Measurements from ENCODE around the gene KRTAP17-1. TPM values are rescaled to one million over a fixed set of nuclear protein-coding genes. Genes with fewer than 3 reads are reported as not detected.
A peak's percentile ranks its signal among the peaks of the same experiment; 100 is the strongest.

KRTAP17-1 gene
- total and polyA plus RNA-seq, 2 of the 4 experiments (the other 2 are of a cell fraction), result not detected

DNA sequence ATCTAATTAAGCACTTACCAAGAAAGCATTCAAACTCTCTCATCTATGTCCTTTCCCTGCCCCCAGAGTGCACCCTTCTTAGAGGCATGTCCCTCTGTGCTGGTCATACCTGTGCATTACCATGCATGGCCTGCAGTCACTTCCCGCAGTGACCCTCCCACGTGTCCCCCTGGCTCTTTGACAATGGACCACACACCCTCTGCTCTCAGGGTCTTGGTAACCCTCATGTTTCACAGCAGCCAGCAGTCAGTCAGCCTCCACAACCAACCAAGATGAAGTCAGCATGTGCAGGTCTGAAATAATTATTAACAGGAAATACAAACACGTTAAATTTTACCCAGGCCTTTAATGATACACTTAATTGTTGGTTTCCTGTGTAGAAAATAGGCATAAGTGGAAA, 25.0 kb upstream of the KRTAP17-1 start (continued):
- TF ChIP-seq BHLHE40 (IDR thresholded peaks at IDR 0.05; ENCODE audit: low read depth, low read length) (no peak), MXI1 (IDR thresholded peaks at IDR 0.05; ENCODE audit: borderline replicate concordance, low read depth, low read length) (no peak)

DNA sequence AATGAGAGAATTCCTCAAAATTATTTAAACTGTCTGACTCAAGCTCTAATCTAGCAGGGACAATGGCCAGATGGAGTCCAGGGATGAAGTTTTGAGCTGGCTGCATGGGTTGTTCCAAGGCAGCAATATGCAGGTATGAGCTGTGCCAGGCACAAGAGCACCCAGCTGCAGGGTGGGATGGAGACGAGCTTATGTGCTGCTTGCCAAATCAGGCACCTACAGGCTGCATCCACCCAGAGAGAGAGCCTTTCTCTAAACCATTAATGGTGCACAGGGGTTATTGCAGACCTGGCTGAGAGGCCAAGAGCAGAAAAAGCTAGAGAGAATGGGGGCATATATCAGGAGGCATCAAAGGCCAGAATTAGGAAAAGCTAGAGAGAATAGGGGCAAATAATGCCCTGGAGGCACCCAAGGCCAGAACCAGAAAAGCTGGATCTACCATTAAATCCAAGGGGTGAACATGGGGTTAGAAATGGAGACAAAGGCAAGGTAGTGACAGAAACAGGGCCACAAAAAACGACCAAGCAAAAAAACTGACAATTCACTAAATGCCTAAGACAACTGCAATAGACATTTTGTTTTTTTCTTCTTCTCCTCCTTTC, 24.2 kb upstream of the KRTAP17-1 start:
- no peak; the same call in 1 of the 2 replicates for ATAC-seq (ENCODE audit: low read depth)

More for the DNA sequence above, 24.2 kb upstream of the KRTAP17-1 start:
- peak overlapping the region; percentile 54 for H4K5ac ChIP-seq (ENCODE audit: low read depth, low read length)
- in situ Hi-C loops (cut with MboI; ENCODE audit: low sequenced_read_pairs), result no loop called here
- BruUV-seq (replicated peaks), result no TSS peak
- peak overlapping the region; percentile 28; the same call in 1 of the 2 replicates for H3K14ac ChIP-seq (replicated peaks; ENCODE audit: low read depth, low read length)
- ChIA-PET CTCF (interaction anchor here (1.2 kb wide), 1 partner anchor 10 kb away, joined by 5 read pairs; no protein-coding TSS in a partner anchor), POLR2A (ENCODE audit: unreplicated experiment) (no interaction called here)
- H2AK9ac ChIP-seq (replicated peaks; ENCODE audit: low read depth, low read length, poor library complexity), result no peak overlapping the region
- H3K9ac ChIP-seq (ENCODE audit: low read depth, low read length), result no peak overlapping the region
- no peak overlapping the region for H3K4ac ChIP-seq (ENCODE audit: low read depth, low read length)
- peaks cover 6% of the 10 kb centered on the region for H3K4me1 ChIP-seq (ENCODE audit: control insufficient read depth, insufficient read depth, low read length)
- no peak for DNase-seq
- H3K23ac ChIP-seq (ENCODE audit: low read depth, low read length), result no peak overlapping the region
- dilution Hi-C loops (cut with HindIII; ENCODE audit: low sequenced_read_pairs, unreplicated experiment), result no loop called here
- H2BK15ac ChIP-seq (ENCODE audit: low read depth, low read length), result no peak overlapping the region
- no peak overlapping the region for H2AK5ac ChIP-seq (ENCODE audit: low read depth, low read length)
- H2AFZ ChIP-seq (replicated peaks; ENCODE audit: low read length, poor library complexity), result no peak overlapping the region
- 0 out of 4 replicates have a peak overlapping the region, but pooled peaks of 1 of the 2 experiments have one; percentile 6 for H4K8ac ChIP-seq (ENCODE audit: low read depth in 2 of 2, low read length in 2 of 2)
- no peaks in the 10 kb centered on the region for H4K20me1 ChIP-seq (ENCODE audit: insufficient read depth, low read length)
- H3K27me3 ChIP-seq (ENCODE audit: control insufficient read depth, insufficient read depth, low read length), result peaks cover 3% of the 10 kb centered on the region
- no peak overlapping the region for H2BK120ac ChIP-seq (ENCODE audit: low read depth, low read length)
- no peak overlapping the region for H3K27ac ChIP-seq (ENCODE audit: insufficient read depth, low read length)
- H3K56ac ChIP-seq (ENCODE audit: extremely low read depth, insufficient read depth, low read length), result no peak overlapping the region
- no peak overlapping the region for H2BK5ac ChIP-seq (ENCODE audit: low read depth, low read length, poor library complexity, severe bottlenecking)
- H3K9me1 ChIP-seq (ENCODE audit: insufficient read depth, low read length), result no peaks in the 10 kb centered on the region
- peak overlapping the region; percentile 40; the same call in 1 of the 2 replicates for H4K91ac ChIP-seq (ENCODE audit: insufficient read depth, low read depth, low read length)
- no peak overlapping the region for H3K4me2 ChIP-seq (ENCODE audit: low read depth, low read length)
- peak overlapping the region; percentile 63; the same call in 1 of the 2 replicates for H3K18ac ChIP-seq (ENCODE audit: low read depth, low read length)
- no peaks in the 10 kb centered on the region for H3K36me3 ChIP-seq (ENCODE audit: control insufficient read depth, insufficient read depth, low read length)
- H3K9me3 ChIP-seq (ENCODE audit: control insufficient read depth, insufficient read depth, low read length), result peaks cover 7% of the 10 kb centered on the region
- intact Hi-C loops (cut with micrococcal nuclease), result no loop called here
- TF ChIP-seq POLR2A (IDR thresholded peaks at IDR 0.05; ENCODE audit: low read depth, low read length), result no peak
- TF ChIP-seq, protein P1, sequence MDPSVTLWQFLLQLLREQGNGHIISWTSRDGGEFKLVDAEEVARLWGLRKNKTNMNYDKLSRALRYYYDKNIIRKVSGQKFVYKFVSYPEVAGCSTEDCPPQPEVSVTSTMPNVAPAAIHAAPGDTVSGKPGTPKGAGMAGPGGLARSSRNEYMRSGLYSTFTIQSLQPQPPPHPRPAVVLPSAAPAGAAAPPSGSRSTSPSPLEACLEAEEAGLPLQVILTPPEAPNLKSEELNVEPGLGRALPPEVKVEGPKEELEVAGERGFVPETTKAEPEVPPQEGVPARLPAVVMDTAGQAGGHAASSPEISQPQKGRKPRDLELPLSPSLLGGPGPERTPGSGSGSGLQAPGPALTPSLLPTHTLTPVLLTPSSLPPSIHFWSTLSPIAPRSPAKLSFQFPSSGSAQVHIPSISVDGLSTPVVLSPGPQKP (IDR thresholded peaks at IDR 0.05; ENCODE audit: borderline replicate concordance, low read depth, low read length), result no peak
- TF ChIP-seq NFE2L2 (IDR thresholded peaks at IDR 0.05; ENCODE audit: low read depth, low read length), result no peak
- TF ChIP-seq RAD21 (IDR thresholded peaks at IDR 0.05; ENCODE audit: low read length), result no peak
- no peak for TF ChIP-seq MXI1 (IDR thresholded peaks at IDR 0.05; ENCODE audit: borderline replicate concordance, low read depth, low read length)
- TF ChIP-seq MAZ (IDR thresholded peaks at IDR 0.05; ENCODE audit: borderline replicate concordance, low read depth, low read length), result no peak
- TF ChIP-seq CHD1 (IDR thresholded peaks at IDR 0.05; ENCODE audit: low read depth, low read length), result no peak
- no peak for TF ChIP-seq BHLHE40 (IDR thresholded peaks at IDR 0.05; ENCODE audit: low read depth, low read length)
- TF ChIP-seq RCOR1 (IDR thresholded peaks at IDR 0.05; ENCODE audit: insufficient replicate concordance, low read length), result no peak
- TF ChIP-seq, protein P2, sequence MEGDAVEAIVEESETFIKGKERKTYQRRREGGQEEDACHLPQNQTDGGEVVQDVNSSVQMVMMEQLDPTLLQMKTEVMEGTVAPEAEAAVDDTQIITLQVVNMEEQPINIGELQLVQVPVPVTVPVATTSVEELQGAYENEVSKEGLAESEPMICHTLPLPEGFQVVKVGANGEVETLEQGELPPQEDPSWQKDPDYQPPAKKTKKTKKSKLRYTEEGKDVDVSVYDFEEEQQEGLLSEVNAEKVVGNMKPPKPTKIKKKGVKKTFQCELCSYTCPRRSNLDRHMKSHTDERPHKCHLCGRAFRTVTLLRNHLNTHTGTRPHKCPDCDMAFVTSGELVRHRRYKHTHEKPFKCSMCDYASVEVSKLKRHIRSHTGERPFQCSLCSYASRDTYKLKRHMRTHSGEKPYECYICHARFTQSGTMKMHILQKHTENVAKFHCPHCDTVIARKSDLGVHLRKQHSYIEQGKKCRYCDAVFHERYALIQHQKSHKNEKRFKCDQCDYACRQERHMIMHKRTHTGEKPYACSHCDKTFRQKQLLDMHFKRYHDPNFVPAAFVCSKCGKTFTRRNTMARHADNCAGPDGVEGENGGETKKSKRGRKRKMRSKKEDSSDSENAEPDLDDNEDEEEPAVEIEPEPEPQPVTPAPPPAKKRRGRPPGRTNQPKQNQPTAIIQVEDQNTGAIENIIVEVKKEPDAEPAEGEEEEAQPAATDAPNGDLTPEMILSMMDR (conservative IDR thresholded peaks at IDR 0.05; ENCODE audit: low read depth, low read length), result no peak
- TF ChIP-seq FOS (IDR thresholded peaks at IDR 0.05; ENCODE audit: low read depth, low read length), result no peak
- TF ChIP-seq MAFK (IDR thresholded peaks at IDR 0.05; ENCODE audit: low read depth, low read length), result no peak
- no peak for TF ChIP-seq CEBPB (IDR thresholded peaks at IDR 0.05; ENCODE audit: low read depth, low read length)
- 13% methylated on average over 1 of the region's 2 CpGs; no CpG with 5 or more reads in 1 of the 2 experiments for WGBS, 2 experiments (ENCODE audit: extremely low coverage in 2 of 2, insufficient read length in 1 of 2)
- H3K79me1 ChIP-seq (ENCODE audit: low read depth in 1 of 2, low read length in 2 of 2), result no peaks in the 10 kb centered on the region
- H2BK20ac ChIP-seq (ENCODE audit: low read depth, low read length), result peak overlapping the region; percentile 13
- H3K4me3 ChIP-seq (ENCODE audit: insufficient read depth, low read depth, low read length), result no peak overlapping the region
